ENCODE results near the gene HBE1. TPM values are rescaled to one million over a fixed set of nuclear protein-coding genes. Genes with fewer than 3 reads are reported as not detected.

HBE1 gene
- total RNA-seq, 1 donor from 2014 or later: not detected

DNA sequence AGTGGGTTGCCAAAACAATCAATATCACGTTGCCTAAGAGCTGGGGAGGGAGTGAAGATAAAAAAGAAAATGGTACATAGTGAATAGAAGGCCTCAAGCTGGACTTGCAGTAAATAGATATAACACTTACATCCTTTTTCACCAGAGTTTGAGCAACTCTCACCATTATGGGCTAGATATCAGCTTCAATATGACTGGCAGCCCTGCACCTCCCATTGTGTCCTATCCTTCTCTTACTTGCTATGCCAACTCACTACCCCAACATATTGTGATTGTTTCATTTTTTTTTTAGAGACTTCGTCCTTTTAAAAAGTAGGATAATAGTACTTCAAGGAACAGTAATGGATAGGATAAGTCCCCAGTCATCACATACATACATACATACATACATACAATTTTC, 27.5 kb downstream of the HBE1 start:
- Mint-ChIP-seq H3K27me3 (peaks cover 4% of the 10 kb centered on the region), H3K4me1 (ENCODE audit: low read depth) (no peaks in the 10 kb centered on the region), H3K4me3 (ENCODE audit: low read depth) (no peak overlapping the region), H3K36me3 (ENCODE audit: insufficient read depth) (no peaks in the 10 kb centered on the region), H3K27ac (no peak overlapping the region), H3K9me3 (ENCODE audit: low read depth) (no peaks in the 10 kb centered on the region)
- no peak for DNase-seq (ENCODE audit: low spot score, unreplicated experiment)
- TF ChIP-seq, protein P1, sequence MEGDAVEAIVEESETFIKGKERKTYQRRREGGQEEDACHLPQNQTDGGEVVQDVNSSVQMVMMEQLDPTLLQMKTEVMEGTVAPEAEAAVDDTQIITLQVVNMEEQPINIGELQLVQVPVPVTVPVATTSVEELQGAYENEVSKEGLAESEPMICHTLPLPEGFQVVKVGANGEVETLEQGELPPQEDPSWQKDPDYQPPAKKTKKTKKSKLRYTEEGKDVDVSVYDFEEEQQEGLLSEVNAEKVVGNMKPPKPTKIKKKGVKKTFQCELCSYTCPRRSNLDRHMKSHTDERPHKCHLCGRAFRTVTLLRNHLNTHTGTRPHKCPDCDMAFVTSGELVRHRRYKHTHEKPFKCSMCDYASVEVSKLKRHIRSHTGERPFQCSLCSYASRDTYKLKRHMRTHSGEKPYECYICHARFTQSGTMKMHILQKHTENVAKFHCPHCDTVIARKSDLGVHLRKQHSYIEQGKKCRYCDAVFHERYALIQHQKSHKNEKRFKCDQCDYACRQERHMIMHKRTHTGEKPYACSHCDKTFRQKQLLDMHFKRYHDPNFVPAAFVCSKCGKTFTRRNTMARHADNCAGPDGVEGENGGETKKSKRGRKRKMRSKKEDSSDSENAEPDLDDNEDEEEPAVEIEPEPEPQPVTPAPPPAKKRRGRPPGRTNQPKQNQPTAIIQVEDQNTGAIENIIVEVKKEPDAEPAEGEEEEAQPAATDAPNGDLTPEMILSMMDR (IDR thresholded peaks at IDR 0.05; ENCODE audit: unreplicated experiment): no peak

DNA sequence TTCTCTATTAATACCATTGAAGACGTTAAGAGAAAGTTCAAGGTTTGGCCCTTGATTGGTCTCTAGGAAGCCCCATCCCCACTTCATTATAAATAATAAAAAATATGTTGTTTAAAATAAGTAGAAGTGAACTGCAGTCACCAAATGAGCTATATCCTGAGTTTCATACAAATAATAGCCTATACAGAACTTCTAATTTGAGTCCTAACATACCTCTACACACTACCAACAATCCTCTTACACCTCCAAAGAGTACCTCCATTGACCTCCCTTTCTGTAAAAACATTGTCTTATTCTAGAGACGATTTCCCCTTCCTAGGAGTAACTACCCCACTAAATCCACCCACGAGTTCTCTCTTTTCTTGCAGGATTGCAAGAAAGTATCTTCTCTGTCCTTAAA, 28.3 kb downstream of the HBE1 start:
- no peak overlapping the region for H3K4me3 Mint-ChIP-seq (ENCODE audit: low read depth)
- TF ChIP-seq, protein P1 (IDR thresholded peaks at IDR 0.05; ENCODE audit: unreplicated experiment): no peak
- no peak for DNase-seq (ENCODE audit: low spot score, unreplicated experiment)
- no peaks in the 10 kb centered on the region for H3K36me3 Mint-ChIP-seq (ENCODE audit: insufficient read depth)
- no peaks in the 10 kb centered on the region for H3K4me1 Mint-ChIP-seq (ENCODE audit: low read depth)
- no peaks in the 10 kb centered on the region for H3K27me3 Mint-ChIP-seq
- no peaks in the 10 kb centered on the region for H3K9me3 Mint-ChIP-seq (ENCODE audit: low read depth)
- no peak overlapping the region for H3K27ac Mint-ChIP-seq

DNA sequence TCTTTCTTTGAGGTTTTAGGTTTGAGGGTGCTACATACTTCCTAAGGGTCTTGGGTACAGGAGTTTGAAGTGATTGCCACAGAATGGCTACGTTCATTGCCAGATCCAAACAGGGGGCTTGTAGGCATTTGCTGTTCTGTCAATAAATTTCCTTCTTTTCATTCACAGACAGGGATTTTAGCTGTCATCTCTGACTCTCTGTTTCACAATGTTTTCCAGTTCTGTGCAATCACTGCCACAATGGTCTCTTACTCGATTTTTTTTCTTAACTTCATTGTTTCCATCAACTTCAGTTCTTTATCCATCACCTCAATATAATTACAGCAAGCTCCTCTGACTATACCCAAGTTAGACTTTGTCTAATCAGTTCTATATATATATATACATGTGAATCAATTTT, 29.3 kb downstream of the HBE1 start:
- TF ChIP-seq, protein P1 (IDR thresholded peaks at IDR 0.05; ENCODE audit: unreplicated experiment): no peak
- no peak for DNase-seq (ENCODE audit: low spot score, unreplicated experiment)
- Mint-ChIP-seq H3K9me3 (ENCODE audit: low read depth) (no peaks in the 10 kb centered on the region), H3K4me1 (ENCODE audit: low read depth) (no peaks in the 10 kb centered on the region), H3K4me3 (ENCODE audit: low read depth) (no peak overlapping the region), H3K36me3 (ENCODE audit: insufficient read depth) (no peaks in the 10 kb centered on the region), H3K27ac (no peak overlapping the region), H3K27me3 (no peaks in the 10 kb centered on the region)

DNA sequence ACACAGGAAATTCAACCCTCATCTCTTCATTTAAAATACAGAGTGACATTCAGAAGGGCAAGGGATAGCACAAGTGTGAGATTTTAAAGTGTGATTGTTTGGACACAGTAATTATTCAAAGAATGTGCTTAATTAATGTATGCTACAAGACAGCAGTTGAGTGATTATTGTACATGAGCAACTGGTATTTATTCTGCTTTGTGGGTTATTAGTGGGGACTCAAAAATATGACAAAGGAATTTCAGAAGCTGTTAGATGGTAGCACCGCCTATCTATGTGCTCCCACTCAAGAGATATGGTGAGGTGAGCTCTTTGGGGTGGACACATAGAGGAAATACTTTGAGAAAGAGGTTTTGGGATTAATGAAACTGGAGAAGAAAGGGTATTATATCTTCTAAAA, 29.7 kb downstream of the HBE1 start:
- TF ChIP-seq, protein P1 (IDR thresholded peaks at IDR 0.05; ENCODE audit: unreplicated experiment): no peak
- Mint-ChIP-seq H3K4me1 (ENCODE audit: low read depth) (no peaks in the 10 kb centered on the region), H3K27me3 (no peaks in the 10 kb centered on the region), H3K27ac (no peak overlapping the region), H3K36me3 (ENCODE audit: insufficient read depth) (no peaks in the 10 kb centered on the region), H3K9me3 (ENCODE audit: low read depth) (no peaks in the 10 kb centered on the region), H3K4me3 (ENCODE audit: low read depth) (no peak overlapping the region)
- no peak for DNase-seq (ENCODE audit: low spot score, unreplicated experiment)

DNA sequence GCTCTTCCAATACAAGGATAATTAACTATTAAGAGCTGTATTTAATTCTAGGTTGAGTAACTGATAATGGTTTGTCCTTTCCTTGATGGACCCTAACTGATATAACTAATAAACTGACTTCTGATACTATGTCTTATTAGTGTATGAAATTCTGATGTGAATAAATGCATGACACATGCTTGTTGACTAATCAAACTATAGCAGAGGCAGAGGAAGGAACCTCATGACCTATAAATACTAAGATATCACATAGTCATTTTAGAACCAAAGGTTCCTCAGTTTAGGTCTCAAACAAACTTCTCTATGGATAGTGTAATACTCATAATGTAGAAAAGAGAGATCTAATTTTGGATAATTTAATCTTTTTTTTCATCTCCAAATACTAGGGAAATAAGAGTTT, 30.7 kb downstream of the HBE1 start:
- TF ChIP-seq, protein P1 (IDR thresholded peaks at IDR 0.05; ENCODE audit: unreplicated experiment): no peak
- no peak overlapping the region for H3K4me3 Mint-ChIP-seq (ENCODE audit: low read depth)
- H3K9me3 Mint-ChIP-seq (ENCODE audit: low read depth): no peaks in the 10 kb centered on the region
- no peaks in the 10 kb centered on the region for H3K36me3 Mint-ChIP-seq (ENCODE audit: insufficient read depth)
- H3K4me1 Mint-ChIP-seq (ENCODE audit: low read depth): peaks cover 2% of the 10 kb centered on the region
- DNase-seq (ENCODE audit: low spot score, unreplicated experiment): no peak
- no peaks in the 10 kb centered on the region for H3K27me3 Mint-ChIP-seq
- no peak overlapping the region for H3K27ac Mint-ChIP-seq

Measured in progenitor cell of endocrine pancreas (in vitro differentiated cells).